Stimulated activated CD8-positive, alpha-beta memory T cell treated with anti-CD3 and anti-CD28 coated beads, Interleukin-4, amount 100 ng/mL, for 4 hours (primary cell): ENCODE measurements around the gene PXMP4.

Source experiments
- DNase-seq, 2 donors: peaks; one replicate each; pipeline ENCODE4 v3.0.0-alpha.2; 2020; ENCODE audit warnings: low read depth in 2 of 2, low spot score in 1 of 2

Gene PXMP4

DNA sequence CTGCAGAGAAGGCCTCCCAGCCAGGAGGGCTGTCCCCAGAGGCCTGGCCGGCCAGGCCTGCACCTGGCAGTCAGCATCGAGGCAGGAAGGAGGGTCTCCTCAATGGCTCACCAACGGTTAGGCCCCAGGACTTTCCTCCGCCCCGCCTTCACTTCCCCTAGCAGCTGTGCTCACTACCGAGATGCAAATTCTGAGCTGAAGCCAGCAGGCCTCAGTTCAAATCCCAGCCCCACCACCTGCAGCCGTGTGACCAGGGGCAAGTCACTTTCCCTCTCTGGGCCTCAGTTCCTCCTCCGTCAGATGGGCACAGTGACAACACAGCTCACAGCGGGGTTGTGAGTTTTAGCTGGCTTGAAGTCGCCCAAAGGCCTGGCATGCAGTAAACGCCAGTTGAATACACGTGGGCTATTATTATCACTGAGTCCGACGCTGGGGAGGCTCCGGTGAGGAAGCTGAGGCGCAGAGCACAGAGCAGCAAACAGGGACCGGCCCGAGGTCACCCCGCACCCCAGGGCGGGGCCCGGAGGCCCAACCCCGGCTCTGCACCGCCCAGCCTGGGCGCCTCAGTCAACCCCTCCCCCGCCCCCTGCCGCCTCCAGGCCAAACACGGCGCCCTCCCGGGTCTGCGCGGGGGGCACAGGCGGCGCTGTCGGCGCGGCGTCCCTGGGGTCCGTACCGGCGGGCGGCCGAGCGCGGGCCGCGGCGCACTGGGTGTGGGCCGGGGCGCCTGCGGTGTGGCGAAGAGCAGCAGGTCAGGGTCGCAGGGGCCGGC is 34.6 kb downstream of the PXMP4 start:
- DNase-seq = no peak

GRCh38 chr20:33684533-33685327 is 35.4 kb downstream of the PXMP4 start:
- no peak for DNase-seq

DNA sequence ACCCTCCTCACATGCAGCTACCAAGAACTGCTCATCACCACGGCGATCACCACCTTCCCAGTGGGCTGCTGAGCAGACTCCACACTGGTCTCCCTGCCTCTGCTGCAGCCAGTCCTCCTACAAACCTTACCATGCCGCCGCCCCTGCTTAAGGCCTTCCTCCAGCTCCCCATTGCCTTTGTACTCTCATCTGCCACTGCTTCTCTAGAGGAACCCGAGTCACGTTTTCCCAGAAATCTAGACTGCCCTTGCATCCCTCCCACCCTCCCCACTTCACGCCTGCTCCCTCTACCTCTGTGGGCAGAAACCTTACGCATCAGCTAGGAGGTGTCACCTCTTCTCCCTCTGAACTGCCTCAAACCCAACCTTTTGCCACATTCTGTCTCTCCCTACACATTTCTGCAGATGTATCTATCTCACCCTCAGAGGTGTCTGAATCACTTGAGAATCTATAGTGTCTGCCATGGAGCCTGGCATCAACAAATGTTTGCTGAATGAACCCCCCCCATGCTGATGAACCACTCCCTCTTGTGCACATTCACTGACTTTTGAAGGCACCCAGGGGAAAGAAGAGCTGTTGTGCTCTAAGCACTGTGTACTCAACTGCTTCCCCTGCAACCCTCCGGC is 38.3 kb downstream of the PXMP4 start:
- DNase-seq = no peak

DNA sequence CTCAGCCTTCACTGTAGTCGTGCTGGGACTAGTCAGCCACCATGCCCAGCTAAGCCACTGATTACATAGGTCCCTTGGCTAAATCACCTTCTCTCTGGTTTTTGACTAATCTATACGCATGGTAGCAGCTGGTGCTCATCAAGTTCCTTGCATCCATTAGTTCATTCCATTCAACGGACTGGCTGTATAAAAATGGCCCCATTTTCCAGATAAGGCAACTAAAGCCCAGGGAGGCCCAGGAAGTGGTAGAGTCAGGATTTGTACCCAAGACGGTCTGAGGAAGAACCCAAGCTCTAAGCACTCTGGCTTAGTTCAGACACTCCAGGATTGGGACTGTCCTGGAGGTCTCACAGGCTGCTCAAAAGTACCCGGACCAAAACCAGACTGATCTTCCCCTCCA is 38.8 kb downstream of the PXMP4 start:
- no peak for DNase-seq

GRCh38 chr20:33680686-33681085 is 39.4 kb downstream of the PXMP4 start:
- DNase-seq = no peak

DNA sequence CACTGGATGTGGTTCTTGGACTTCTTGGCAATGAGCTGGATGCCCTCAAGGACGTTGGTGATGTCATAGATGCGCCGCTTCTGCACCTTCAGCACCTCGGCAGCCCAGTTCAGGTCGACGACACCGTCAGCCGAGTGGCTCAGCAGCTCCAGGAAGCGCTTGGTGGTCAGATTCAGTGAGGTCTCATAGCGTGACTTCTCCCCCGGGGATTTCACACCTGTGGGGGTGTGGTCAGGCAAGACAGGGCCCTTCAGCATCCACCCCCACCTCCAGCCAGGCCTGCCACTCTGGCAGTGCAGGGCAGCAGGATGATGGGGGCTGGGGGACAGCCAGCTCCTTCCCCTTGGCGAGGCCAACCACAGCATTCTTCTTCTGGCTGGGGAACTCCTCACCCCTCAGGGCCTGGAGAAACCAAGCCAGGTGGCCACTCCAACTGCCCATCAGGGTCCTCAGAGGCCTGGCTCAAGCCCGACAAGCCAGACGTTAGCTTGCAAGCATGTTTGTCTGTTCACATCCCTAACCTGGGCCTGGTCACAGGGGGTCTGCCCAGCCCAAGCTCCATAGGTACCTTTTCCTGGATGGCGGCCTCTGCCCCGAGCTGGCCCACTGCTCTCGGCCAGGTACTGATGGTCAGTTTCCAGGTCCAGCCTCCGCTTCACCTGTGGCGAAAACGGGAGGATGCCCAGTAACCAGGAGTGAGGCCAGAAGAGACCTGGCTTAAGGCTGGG is 40.2 kb downstream of the PXMP4 start:
- no peak for DNase-seq

GRCh38 chr20:33677991-33678702 is 42.0 kb downstream of the PXMP4 start:
- DNase-seq = no peak

GRCh38 chr20:33676652-33677645 is 43.2 kb downstream of the PXMP4 start:
- no peak for DNase-seq

GRCh38 chr20:33676121-33676520 is 44.0 kb downstream of the PXMP4 start:
- no peak for DNase-seq

DNA sequence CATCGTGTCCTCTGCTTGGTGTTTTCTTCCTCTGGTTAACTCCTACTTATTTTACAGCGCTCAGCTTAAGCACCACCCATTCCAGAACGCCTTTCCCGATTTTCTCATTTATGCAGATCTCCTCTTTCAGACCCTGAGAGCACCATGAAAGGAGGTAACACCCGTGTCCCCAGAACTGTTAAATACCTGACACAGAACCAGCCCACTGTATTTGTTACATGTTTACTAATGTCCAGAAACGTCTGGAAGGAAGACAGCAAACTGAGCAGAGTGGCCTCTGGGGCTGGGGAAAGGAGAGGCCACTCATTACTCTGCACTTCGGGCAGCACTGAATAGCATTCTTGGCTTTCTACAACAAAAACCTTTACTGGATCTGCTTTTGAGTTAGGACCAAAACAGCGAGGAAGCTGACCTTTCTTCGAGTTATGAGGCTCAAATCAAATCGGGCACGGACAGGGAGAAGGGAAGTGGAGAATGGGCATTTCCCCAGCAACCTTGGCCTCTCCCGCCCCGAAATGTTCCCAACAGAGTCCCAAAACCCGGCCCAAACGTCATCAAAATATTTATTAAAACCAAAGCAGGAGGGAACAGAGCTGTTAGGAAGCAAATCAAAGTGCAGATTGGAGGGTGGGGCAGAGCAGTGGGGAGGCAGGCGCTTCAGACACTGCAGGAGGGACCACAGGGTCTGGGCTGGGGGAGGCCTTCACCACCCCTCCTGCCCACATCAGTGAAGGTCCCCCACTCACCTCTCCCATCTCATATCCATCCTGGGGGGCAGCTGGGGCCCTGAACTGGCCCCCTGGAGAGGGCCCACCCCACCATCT is 44.8 kb downstream of the PXMP4 start:
- no peak for DNase-seq

- DNase-seq = no peak
These were observed 45.6 kb downstream of the PXMP4 start, which contains the start of gene NECAB3 for GRCh38 chr20:33674294-33675135. TSS of gene NECAB3 (minus strand) at chr20:33674428. CDS start at chr20:33674352, 76 bp downstream.

- DNase-seq = no peak
These were observed 46.5 kb downstream of the PXMP4 start for GRCh38 chr20:33673410-33674293.

DNA sequence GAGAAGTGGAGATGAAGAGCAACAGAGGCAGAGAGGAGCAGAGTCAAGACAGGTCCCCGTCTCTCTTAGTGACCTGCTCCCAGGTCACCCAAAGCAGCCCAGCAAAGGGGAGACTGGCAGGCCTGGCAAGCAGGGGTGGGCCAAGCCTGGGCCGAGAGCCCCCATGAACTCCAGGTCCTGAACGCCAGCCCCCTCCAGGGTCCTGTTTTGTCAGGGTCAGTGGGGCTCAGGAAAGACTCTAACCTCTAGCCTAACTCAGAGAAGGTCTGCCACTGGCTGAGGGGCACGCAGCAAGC is 47.0 kb downstream of the PXMP4 start:
- DNase-seq = no peak

DNA sequence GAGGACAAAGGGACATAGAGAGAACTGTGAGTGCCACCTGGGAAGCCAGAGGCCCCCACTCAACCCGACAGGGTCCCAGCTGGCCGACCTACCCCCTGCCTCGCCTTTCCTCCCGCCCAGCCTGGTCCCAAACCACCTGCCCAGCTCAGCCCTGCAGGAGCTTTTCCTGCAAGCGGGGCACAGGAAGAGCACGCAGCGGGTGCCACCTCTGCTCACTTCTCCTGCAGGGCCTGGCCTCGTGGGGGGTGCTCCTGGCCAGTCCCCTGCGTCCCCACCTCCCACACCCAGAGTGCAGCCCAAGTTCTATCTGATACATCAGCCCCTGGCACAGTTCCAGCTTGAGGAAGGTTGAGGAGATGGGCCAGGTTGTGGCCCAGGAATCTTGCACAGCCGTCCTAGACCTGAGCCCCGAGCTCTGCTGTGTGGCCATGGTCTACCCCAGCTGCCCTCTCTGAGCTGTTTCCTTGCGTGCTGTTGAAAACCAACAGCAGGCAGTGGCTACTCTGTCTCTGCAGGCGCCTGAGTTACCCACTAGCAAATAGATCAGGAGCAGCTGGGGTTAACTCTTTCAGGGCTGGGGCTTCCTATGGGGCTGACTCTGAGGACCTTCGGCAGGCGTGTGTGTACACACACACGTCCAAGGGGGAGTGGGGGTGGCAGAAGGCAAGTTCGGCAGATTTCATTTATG is 47.5 kb downstream of the PXMP4 start:
- no peak for DNase-seq

DNA sequence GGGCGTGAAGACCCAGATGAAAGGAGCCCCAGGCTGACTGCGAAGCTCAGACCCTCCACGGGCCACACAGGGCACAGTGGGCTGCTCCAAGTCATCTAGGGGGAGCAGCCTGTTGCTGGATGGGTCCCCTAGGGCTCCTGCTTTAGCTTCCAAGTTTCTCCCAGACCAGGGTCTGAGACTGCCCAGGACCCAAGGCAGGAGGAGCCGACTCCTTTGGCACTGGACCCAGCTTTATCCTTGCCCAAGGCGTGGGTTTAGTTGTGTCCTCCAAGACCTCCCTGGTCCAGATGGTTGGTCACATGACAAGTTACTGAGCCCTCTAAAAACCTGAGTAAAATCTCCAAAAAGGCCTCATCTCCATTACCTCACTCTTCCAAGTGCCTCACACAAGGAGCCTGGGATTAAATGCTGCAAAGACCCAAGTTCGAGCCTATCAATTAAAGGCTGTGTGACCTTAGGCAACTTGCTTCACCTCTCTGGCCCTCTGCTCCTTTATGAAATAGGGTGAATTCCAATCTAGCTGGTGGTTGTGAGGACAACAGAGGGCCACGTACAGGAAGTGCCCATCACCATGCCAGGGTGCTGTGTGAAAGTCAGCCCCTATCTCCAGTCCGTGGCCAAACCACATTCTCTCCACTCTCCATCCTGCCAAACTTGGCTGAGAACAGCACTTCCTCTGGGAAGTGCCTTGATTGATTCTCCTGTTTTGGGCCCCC is 48.4 kb downstream of the PXMP4 start:
- no peak for DNase-seq
